ENCODE measurements around the gene NMRAL1.

DNA sequence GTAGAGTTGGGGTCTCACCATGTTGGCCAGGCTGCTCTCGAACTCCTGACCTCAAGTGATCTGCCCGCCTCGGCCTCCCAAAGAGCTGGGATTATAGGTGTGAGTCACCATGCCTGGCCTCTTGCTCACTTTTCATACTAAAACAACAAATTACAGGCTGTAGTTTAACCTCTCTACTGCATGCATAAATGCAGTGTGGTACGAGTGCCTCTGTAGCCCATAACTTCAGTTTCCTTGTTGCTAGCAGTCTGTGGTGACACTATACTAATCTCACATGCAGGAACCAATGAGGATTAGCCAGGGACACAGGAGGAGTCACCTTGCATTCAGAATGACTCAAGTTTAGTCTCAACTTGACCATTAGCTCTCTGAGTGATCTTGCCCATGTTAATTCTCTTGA, 21.9 kb upstream of the NMRAL1 start:
- TF ChIP-seq, protein P1, sequence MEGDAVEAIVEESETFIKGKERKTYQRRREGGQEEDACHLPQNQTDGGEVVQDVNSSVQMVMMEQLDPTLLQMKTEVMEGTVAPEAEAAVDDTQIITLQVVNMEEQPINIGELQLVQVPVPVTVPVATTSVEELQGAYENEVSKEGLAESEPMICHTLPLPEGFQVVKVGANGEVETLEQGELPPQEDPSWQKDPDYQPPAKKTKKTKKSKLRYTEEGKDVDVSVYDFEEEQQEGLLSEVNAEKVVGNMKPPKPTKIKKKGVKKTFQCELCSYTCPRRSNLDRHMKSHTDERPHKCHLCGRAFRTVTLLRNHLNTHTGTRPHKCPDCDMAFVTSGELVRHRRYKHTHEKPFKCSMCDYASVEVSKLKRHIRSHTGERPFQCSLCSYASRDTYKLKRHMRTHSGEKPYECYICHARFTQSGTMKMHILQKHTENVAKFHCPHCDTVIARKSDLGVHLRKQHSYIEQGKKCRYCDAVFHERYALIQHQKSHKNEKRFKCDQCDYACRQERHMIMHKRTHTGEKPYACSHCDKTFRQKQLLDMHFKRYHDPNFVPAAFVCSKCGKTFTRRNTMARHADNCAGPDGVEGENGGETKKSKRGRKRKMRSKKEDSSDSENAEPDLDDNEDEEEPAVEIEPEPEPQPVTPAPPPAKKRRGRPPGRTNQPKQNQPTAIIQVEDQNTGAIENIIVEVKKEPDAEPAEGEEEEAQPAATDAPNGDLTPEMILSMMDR (IDR thresholded peaks at IDR 0.05): no peak
- no peak for TF ChIP-seq POLR2A (IDR thresholded peaks at IDR 0.05)

Data from uterus (tissue), 2 donors.